Measurements from ENCODE around the gene FYN.

FYN gene

GRCh38 chr6:111794727-111795452, 78.4 kb downstream of the FYN start:
- DNase-seq (ENCODE audit: low read depth) = no peak
- TF ChIP-seq CTCF (IDR thresholded peaks at IDR 0.05; ENCODE audit: insufficient read depth, low read depth, low read length, missing control alignments) = no peak

GRCh38 chr6:111794300-111794699, 79.0 kb downstream of the FYN start:
- no peak overlapping the region for H3K4me3 ChIP-seq (ENCODE audit: low read length)
- TF ChIP-seq CTCF (IDR thresholded peaks at IDR 0.05; ENCODE audit: insufficient read depth, low read depth, low read length, missing control alignments) = no peak
- no peak for DNase-seq (ENCODE audit: low read depth)

More at GRCh38 chr6:111794727-111795452, 78.4 kb downstream of the FYN start:
- no peak overlapping the region for H3K4me3 ChIP-seq (ENCODE audit: low read length)

GRCh38 chr6:111793711-111794111, 79.5 kb downstream of the FYN start:
- no peak for DNase-seq (ENCODE audit: low read depth)
- no peak overlapping the region for H3K4me3 ChIP-seq (ENCODE audit: low read length)
- TF ChIP-seq CTCF (IDR thresholded peaks at IDR 0.05; ENCODE audit: insufficient read depth, low read depth, low read length, missing control alignments) = no peak

GRCh38 chr6:111792914-111793700, 80.1 kb downstream of the FYN start:
- TF ChIP-seq CTCF (IDR thresholded peaks at IDR 0.05; ENCODE audit: insufficient read depth, low read depth, low read length, missing control alignments) = no peak

GRCh38 chr6:111792241-111792640, 81.0 kb downstream of the FYN start:
- TF ChIP-seq CTCF (IDR thresholded peaks at IDR 0.05; ENCODE audit: insufficient read depth, low read depth, low read length, missing control alignments) = no peak
- no peak for DNase-seq (ENCODE audit: low read depth)
- H3K4me3 ChIP-seq (ENCODE audit: low read length) = no peak overlapping the region

More at GRCh38 chr6:111792914-111793700, 80.1 kb downstream of the FYN start:
- DNase-seq (ENCODE audit: low read depth) = no peak
- H3K4me3 ChIP-seq (ENCODE audit: low read length) = no peak overlapping the region

- H3K4me3 ChIP-seq (ENCODE audit: low read length) = no peak overlapping the region
Measured at GRCh38 chr6:111791415-111791814, 81.8 kb downstream of the FYN start.

More at GRCh38 chr6:111791415-111791814, 81.8 kb downstream of the FYN start:
- TF ChIP-seq CTCF (IDR thresholded peaks at IDR 0.05; ENCODE audit: insufficient read depth, low read depth, low read length, missing control alignments) = no peak
- DNase-seq (ENCODE audit: low read depth) = no peak
